Mononuclear cell (primary cell): ENCODE data around the gene TDRKH. TPM values are rescaled to one million over a fixed set of nuclear protein-coding genes. Genes with fewer than 3 reads are reported as not detected.
"Not testable (repeated sequence)": the region's sequence is repeated elsewhere in the genome, so short reads cannot be mapped to it uniquely, and the experiment has no call there.

ENCODE experiments used
- H3K27me3 ChIP-seq: 2 replicates; pipeline ENCODE4 v1.6.0; 2011; ENCODE audit warnings: low read length, control low read depth; ENCODE audit not compliant: insufficient read depth
- H3K4me1 ChIP-seq: 2 replicates; pipeline ENCODE4 v1.5.1; 2011; ENCODE audit warnings: mild to moderate bottlenecking, low read length, control low read depth; ENCODE audit not compliant: insufficient read depth
- H3K4me3 ChIP-seq: 2 replicates; pipeline ENCODE4 v1.5.1; 2011; ENCODE audit warnings: mild to moderate bottlenecking, low read length, moderate library complexity
- H3K9me3 ChIP-seq: 2 replicates; pipeline ENCODE4 v1.5.1; 2011; ENCODE audit warnings: low read depth, mild to moderate bottlenecking, control low read depth, low read length
- total RNA-seq: library from RNA; depleted of rRNA; stranded (reverse); fragments of >200 nt; gene quantifications from one replicate; pipeline ENCODE4 v1.2.3, GENCODE V29; 2012

Gene TDRKH
- total RNA-seq, 1 donor: 1.2 TPM

DNA sequence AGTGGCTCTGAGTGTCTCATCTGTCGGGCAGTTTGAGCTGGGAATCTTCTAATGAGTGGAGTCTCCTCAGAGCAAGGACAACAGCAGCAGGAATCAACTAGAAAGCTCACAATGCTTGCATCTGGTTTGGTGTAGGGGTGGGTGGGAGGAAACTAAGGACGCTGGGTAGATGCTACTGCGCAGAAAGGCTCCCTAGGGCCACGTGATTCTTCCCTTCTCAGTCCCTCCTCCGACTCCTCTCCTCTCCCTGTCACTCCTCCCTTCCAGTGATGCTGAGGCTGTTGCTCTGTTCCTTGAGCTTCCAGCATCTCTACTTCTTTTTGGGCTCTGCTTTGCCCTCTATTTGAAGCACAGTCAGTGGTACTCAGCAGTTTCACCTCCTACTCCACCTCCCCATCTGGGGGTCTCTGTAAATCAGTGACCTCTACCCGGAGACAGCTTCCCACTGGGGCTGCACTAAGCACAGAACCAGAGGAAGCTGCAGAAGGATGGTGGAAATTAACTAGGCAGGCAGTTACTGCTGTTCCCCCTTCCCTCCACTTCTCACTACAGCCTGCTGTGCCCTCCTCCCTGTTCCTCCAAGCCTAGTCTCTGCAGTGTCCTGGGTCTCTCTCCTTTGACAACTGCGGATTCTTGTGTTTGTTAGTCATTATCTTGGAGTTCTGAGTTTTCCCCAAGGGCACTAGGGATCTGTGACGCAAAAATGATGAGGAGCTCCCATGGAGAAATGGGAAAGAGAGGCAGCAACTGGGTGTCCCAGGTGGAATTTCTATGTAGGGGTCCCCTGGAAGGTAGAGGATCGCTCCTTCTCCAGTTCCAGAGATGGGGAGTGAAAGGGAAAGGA lies 9.1 kb upstream of the TDRKH start:
- H3K27me3 ChIP-seq: peaks cover 2% of the 10 kb centered on the region
- no peaks in the 10 kb centered on the region for H3K4me1 ChIP-seq
- no peak overlapping the region for H3K4me3 ChIP-seq
- H3K9me3 ChIP-seq: no peaks in the 10 kb centered on the region

DNA sequence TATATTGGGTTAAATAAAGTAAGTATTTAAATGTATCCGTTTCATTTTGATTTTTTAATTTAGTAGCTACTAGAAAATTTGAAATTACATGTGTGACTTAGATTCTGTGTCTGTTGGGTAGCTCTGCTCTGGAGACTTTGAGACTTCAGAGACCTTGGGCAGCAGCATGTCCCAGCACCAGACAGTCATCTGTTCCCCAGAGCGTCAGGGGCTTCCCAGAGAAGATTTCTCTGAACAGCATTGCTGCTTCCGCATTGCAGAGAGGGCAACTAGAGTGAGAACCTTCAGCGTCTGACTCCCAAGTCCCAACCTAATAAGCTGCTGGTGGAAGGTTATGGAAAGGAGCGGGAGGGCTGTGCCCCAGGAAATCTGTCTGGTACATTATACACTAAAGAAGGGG lies 8.3 kb upstream of the TDRKH start:
- Histone ChIP-seq H3K4me1 (no peaks in the 10 kb centered on the region), H3K9me3 (no peaks in the 10 kb centered on the region), H3K27me3 (peaks cover 2% of the 10 kb centered on the region), H3K4me3 (no peak overlapping the region)

- no peaks in the 10 kb centered on the region for H3K27me3 ChIP-seq
- H3K4me1 ChIP-seq: peaks cover 10% of the 10 kb centered on the region
- no peaks in the 10 kb centered on the region for H3K9me3 ChIP-seq
- peak overlapping the region; percentile 84 for H3K4me3 ChIP-seq
Measured at GRCh38 chr1:151790940-151791651, 796 bp upstream of the TDRKH start.

DNA sequence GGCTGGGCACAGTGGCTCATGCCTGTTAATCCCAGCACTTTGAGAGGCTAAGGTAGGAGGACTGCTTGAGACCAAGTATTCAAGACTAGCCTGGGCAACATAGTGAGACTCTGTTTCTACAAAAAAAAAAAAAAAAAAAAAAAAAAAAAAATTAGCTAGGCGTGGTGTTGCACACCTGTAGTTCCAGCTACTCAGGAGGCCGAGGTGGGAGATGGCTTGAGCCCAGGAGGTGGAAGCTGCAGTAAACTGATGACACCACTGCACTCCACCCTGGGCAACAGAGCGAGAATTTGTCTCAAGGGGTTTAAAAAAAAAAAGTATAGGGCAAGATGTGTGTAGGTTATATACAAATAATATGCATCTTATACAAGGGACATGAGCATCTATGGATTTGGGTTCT lies 2.6 kb downstream of the TDRKH start:
- H3K9me3 ChIP-seq: no peaks in the 10 kb centered on the region
- no peaks in the 10 kb centered on the region for H3K27me3 ChIP-seq
- peaks cover 19% of the 10 kb centered on the region for H3K4me1 ChIP-seq
- H3K4me3 ChIP-seq: no peak overlapping the region

DNA sequence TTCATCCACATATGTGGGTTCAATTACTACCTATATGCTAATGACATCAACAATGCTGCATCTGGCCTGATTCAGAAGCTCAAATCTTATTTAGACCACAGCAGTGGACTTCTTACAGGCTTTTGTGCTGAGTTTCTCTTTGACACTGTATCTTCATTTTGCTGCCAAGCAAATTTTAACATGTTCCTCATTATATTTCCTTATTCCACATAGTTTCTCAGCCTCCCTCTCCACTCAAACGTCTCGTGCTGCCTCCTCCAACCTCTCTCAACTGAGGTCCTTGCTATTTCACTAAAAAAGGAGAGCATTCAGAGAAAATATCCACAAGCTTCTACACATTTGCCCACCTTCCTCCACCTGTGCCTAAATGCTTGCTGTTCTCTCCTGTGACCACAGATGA lies 6.5 kb downstream of the TDRKH start:
- Histone ChIP-seq H3K4me3 (no peak overlapping the region), H3K27me3 (no peaks in the 10 kb centered on the region), H3K4me1 (peaks cover 9% of the 10 kb centered on the region), H3K9me3 (no peaks in the 10 kb centered on the region)

DNA sequence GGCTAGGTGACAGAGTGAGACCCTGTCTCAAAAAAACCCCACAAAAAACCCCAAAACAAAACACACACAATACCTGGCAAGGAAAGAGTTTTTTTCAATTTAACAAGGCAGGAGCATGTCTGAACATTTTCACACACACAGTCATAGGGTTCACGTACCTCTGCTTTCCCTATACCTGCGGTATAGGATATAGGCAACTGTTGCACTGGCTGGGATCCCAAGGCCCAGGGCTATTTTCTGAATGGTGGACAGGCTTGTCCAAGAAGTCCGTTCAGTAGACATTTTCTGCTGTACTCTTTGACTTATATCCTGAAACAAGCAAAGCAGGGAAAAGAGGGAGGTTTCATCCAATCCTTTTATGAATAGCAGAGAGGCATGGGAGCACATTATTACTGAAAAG lies 7.6 kb downstream of the TDRKH start:
- H3K27me3 ChIP-seq: no peaks in the 10 kb centered on the region
- H3K4me3 ChIP-seq: no peak overlapping the region
- H3K9me3 ChIP-seq: no peaks in the 10 kb centered on the region
- peaks cover 9% of the 10 kb centered on the region for H3K4me1 ChIP-seq

GRCh38 chr1:151782026-151782425 lies 8.3 kb downstream of the TDRKH start:
- H3K27me3 ChIP-seq, H3K4me1 ChIP-seq, H3K4me3 ChIP-seq, H3K9me3 ChIP-seq: not testable (repeated sequence)

- not testable (repeated sequence) for H3K4me1 ChIP-seq, H3K4me3 ChIP-seq, H3K27me3 ChIP-seq, H3K9me3 ChIP-seq
Measured at GRCh38 chr1:151780736-151781135, 9.6 kb downstream of the TDRKH start.

DNA sequence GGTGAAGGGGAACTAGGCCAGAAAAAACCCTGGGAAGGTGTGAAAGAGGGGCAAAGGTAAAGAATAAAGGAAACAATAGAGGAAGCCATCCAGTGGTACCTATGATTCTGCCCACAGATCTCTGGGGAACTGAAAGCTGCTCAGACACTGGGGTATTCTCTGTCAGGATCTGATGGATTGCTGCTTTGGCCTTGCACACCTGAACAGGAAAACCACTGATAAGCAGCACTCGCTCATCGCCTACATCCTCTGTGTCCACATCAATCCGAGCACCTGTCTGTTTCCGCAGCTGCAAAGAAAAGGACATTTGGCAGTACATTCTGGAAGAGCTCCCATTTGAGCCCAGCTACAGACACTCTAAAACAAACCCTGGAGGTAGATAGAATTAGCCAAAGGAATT lies 10.4 kb downstream of the TDRKH start:
- Histone ChIP-seq H3K4me1 (peaks cover 9% of the 10 kb centered on the region), H3K27me3 (no peaks in the 10 kb centered on the region), H3K4me3 (no peak overlapping the region), H3K9me3 (no peaks in the 10 kb centered on the region)

DNA sequence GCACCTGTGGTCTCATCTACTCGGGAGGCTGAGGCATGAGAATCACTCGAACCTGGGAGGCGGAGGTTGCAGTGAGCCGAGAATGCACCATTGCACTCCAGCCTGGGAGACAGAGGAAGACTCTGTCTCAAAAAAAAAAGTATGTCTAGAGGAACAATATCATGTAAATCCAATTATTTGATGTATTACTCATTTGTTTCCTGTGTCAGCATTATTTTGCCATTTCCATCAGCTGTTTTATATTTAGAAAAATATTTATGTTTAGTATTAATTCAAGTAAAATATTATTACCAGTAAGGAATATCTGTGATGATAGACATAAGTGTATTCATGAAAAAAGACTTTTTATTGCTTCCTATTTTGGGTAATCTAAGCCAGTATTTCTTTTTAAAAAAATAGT lies 13.0 kb downstream of the TDRKH start:
- Histone ChIP-seq H3K4me1 (no peaks in the 10 kb centered on the region), H3K4me3 (no peak overlapping the region), H3K27me3 (no peaks in the 10 kb centered on the region), H3K9me3 (no peaks in the 10 kb centered on the region)

DNA sequence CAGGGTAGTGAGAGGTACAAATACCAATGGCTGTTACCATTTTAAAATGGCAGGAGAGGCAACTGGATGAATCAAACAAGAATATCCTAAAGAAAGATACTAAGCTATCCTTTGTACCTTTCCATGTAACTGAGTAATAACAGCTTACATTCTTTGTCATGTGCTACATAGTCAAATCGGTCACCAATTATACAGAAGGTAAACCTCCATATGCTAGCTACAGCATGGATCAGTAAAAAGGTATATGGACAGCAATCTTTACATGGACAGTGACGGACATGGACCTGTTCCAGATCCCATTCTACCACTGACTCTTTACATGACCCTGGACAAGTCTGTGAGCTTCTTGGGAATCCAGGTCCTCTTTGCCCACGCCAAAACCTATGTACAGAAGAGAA lies 13.6 kb downstream of the TDRKH start:
- Histone ChIP-seq H3K4me1 (no peaks in the 10 kb centered on the region), H3K9me3 (no peaks in the 10 kb centered on the region), H3K4me3 (no peak overlapping the region), H3K27me3 (no peaks in the 10 kb centered on the region)

DNA sequence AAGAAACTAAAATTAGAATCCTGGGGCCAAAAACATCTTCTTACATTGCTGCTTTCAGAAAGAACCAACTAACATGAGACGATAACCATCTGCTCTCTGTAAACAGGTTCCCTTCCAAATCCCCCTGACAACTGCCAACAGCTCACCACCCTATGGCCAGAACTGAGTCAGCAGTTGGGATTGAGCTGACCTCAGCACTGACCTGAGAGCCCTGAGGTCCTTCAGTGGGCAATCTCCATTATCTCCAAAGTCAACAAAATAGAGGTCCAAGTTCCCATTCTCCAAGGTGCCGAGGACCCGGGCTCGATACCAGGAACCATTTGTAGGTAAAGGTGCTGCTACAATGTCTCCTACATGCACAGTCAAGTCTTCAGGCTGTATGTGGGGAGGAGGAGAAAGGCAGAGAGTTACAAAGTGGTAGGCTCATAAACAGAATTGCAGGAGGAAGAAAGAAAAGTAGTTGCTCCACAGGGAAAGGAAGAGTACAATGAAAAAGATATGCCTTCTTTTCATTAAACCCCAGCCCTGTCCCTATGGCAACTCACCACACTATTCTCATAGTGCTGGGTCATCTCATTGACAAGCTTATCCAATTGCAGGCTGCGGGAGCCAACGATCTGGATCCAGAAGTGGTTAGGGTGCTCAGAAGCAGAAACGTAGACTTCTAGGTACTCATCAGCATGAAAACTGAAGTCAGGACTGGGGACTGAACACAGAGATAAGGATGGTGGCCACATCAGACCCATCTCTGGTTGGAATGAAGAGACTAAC lies 14.2 kb downstream of the TDRKH start:
- Histone ChIP-seq H3K9me3 (no peaks in the 10 kb centered on the region), H3K4me3 (no peak overlapping the region), H3K27me3 (no peaks in the 10 kb centered on the region), H3K4me1 (no peaks in the 10 kb centered on the region)

DNA sequence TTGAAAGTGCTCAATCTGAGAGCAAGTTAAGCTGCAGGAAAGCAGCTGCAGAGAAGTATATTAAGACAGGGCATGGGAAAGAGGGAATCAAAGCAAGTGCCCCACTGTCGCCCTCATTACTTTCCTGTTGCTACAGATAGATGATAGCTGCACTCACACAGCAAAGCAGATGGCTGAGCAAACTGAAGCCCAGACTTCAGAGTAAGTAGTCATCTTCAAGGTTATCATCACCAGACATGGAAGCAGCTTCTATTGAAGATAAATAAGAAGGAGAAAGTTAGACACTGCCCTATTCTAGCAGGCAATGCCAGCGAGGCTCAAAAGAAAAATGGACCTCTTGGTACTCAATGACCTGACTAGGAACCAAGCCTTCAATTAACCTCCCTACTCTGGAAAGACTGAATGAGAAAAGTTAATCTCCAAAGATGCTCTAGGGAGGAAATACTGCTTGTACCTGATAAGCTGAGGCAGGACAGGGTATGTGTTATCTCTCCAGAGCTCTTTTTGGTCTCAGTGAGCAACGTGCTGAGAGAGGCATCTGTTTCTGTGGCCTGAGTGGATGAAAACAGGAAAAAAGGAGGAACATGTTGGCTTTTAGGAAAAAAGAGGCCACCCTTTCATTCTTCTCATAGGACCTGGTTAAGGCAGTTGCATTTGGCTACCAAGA lies 15.9 kb downstream of the TDRKH start:
- Histone ChIP-seq H3K4me3 (no peak overlapping the region), H3K9me3 (no peaks in the 10 kb centered on the region), H3K27me3 (no peaks in the 10 kb centered on the region), H3K4me1 (no peaks in the 10 kb centered on the region)

DNA sequence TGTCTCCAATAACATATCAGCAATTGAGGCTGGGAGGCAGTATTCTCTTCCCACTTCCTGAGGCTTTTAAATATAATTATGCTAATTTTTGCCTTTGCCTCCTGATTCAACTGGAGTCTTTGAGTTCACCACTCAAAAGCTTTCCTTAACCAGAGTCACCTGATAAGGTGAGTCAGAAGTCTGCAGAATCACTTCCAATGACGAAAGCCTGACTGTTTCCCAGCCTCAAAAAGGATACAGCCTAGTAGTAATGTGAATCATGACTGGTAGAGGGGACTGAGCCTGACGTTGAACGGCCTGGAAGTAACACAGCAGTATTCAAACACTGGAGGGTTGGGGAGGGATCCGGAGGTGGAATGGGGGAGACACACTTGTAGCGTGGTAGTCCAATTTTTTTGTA lies 16.6 kb downstream of the TDRKH start:
- no peaks in the 10 kb centered on the region for H3K4me1 ChIP-seq
- no peak overlapping the region for H3K4me3 ChIP-seq
- no peaks in the 10 kb centered on the region for H3K27me3 ChIP-seq
- no peaks in the 10 kb centered on the region for H3K9me3 ChIP-seq

DNA sequence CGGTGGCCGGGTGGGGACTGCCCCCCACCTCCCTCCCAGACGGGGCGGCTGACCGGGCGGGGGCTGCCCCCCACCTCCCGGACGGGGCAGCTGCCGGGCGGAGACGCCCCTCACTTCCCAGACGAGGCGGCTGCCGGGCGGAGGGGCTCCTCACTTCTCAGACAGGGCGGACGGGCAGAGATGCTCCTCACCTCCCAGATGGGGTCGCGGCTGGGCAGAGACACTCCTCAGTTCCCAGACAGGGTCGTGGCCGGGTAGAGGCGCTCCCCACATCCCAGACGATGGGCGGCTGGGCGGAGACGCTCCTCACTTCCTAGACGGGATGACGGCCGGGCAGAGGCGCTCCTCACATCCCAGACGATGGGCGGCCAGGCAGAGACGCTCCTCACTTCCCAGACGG lies 21.0 kb downstream of the TDRKH start:
- H3K4me1 ChIP-seq, H3K27me3 ChIP-seq, H3K9me3 ChIP-seq, H3K4me3 ChIP-seq: not testable (repeated sequence)
